ENCODE measurements around the gene TCF12. TPM values are rescaled to one million over a fixed set of nuclear protein-coding genes. Genes with fewer than 3 reads are reported as not detected.

TCF12 gene
- total RNA-seq, 1 donor from 2014 or later = 123 TPM

GRCh38 chr15:57322602-57323250 is 404.3 kb downstream of the TCF12 start:
- H3K36me3 Mint-ChIP-seq (ENCODE audit: low read depth, unreplicated experiment) = peaks cover 10% of the 10 kb centered on the region
- H3K9me3 Mint-ChIP-seq (ENCODE audit: unreplicated experiment) = no peaks in the 10 kb centered on the region
- TF ChIP-seq, protein P1, sequence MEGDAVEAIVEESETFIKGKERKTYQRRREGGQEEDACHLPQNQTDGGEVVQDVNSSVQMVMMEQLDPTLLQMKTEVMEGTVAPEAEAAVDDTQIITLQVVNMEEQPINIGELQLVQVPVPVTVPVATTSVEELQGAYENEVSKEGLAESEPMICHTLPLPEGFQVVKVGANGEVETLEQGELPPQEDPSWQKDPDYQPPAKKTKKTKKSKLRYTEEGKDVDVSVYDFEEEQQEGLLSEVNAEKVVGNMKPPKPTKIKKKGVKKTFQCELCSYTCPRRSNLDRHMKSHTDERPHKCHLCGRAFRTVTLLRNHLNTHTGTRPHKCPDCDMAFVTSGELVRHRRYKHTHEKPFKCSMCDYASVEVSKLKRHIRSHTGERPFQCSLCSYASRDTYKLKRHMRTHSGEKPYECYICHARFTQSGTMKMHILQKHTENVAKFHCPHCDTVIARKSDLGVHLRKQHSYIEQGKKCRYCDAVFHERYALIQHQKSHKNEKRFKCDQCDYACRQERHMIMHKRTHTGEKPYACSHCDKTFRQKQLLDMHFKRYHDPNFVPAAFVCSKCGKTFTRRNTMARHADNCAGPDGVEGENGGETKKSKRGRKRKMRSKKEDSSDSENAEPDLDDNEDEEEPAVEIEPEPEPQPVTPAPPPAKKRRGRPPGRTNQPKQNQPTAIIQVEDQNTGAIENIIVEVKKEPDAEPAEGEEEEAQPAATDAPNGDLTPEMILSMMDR (IDR thresholded peaks at IDR 0.05; ENCODE audit: unreplicated experiment) = no peak
- H3K4me3 Mint-ChIP-seq (ENCODE audit: unreplicated experiment) = peak overlapping the region; percentile 43
- peak overlapping the region; percentile 80 for H3K27ac Mint-ChIP-seq (ENCODE audit: unreplicated experiment)
- H3K27me3 Mint-ChIP-seq (ENCODE audit: unreplicated experiment) = peaks cover 21% of the 10 kb centered on the region
- no peak for DNase-seq (ENCODE audit: low spot score)
- peaks cover 49% of the 10 kb centered on the region for H3K4me1 Mint-ChIP-seq (ENCODE audit: unreplicated experiment)

DNA sequence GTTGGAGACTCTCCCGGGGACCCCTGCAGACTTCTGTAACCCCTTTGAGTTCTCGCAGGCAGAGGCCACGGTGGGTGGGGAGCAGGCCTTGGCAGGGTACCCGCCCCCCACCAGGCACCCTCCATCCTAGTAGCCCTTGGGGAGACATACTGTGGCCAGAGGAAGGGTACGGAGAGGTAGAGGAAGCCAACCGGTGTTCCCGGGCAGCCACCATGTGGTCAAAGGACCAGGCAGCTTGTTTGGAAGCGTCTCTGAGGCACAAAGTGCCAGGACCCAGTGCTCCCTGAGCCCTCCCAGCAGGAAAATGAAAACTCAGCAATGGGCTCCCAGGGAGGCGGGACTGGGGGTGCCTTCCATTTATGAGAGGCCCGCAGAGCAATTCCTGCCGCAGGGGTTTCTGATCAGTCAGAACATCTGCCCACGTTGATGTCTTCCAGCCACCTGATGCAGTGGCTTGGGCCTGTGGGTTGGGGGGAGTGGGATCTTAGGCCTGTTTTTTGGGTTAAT is 404.9 kb downstream of the TCF12 start:
- no peak overlapping the region for H3K4me3 Mint-ChIP-seq (ENCODE audit: unreplicated experiment)

GRCh38 chr15:57323806-57324589 is 405.6 kb downstream of the TCF12 start:
- Mint-ChIP-seq H3K27me3 (ENCODE audit: unreplicated experiment) (peaks cover 19% of the 10 kb centered on the region), H3K4me1 (ENCODE audit: unreplicated experiment) (peaks cover 47% of the 10 kb centered on the region), H3K4me3 (ENCODE audit: unreplicated experiment) (no peak overlapping the region), H3K36me3 (ENCODE audit: low read depth, unreplicated experiment) (peaks cover 10% of the 10 kb centered on the region), H3K27ac (ENCODE audit: unreplicated experiment) (no peak overlapping the region), H3K9me3 (ENCODE audit: unreplicated experiment) (no peaks in the 10 kb centered on the region)
- no peak for DNase-seq (ENCODE audit: low spot score)
- TF ChIP-seq, protein P1 (IDR thresholded peaks at IDR 0.05; ENCODE audit: unreplicated experiment) = no peak

More for the DNA sequence above, 404.9 kb downstream of the TCF12 start:
- peaks cover 49% of the 10 kb centered on the region for H3K4me1 Mint-ChIP-seq (ENCODE audit: unreplicated experiment)
- peaks cover 21% of the 10 kb centered on the region for H3K27me3 Mint-ChIP-seq (ENCODE audit: unreplicated experiment)
- peaks cover 10% of the 10 kb centered on the region for H3K36me3 Mint-ChIP-seq (ENCODE audit: low read depth, unreplicated experiment)
- no peaks in the 10 kb centered on the region for H3K9me3 Mint-ChIP-seq (ENCODE audit: unreplicated experiment)
- H3K27ac Mint-ChIP-seq (ENCODE audit: unreplicated experiment) = no peak overlapping the region
- no peak for DNase-seq (ENCODE audit: low spot score)
- TF ChIP-seq, protein P1 (IDR thresholded peaks at IDR 0.05; ENCODE audit: unreplicated experiment) = no peak

DNA sequence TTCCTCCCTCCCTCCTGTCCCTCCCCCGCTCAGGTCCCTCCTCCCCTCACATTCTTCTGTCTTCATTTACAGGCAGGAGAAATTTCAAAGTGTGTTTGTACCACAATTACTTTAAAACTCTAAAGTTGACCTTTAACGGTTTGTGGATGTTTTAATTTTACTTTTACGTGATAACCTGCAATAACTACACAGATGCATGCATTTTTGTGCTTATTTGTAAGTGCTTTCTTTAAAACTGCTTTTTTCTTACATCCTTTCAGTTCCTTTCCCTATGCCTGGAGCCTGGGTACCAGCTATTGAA is 406.1 kb downstream of the TCF12 start:
- Mint-ChIP-seq H3K9me3 (ENCODE audit: unreplicated experiment) (no peaks in the 10 kb centered on the region), H3K27ac (ENCODE audit: unreplicated experiment) (no peak overlapping the region), H3K4me1 (ENCODE audit: unreplicated experiment) (peaks cover 51% of the 10 kb centered on the region), H3K4me3 (ENCODE audit: unreplicated experiment) (peak overlapping the region; percentile 23), H3K27me3 (ENCODE audit: unreplicated experiment) (peaks cover 18% of the 10 kb centered on the region), H3K36me3 (ENCODE audit: low read depth, unreplicated experiment) (peaks cover 10% of the 10 kb centered on the region)
- TF ChIP-seq, protein P1 (IDR thresholded peaks at IDR 0.05; ENCODE audit: unreplicated experiment) = no peak
- no peak for DNase-seq (ENCODE audit: low spot score)
